GM18951 (cell line): ENCODE data around the gene GLRA1.

ENCODE experiments used
- POLR2A ChIP-seq: IDR thresholded peaks from 4 replicates; pipeline ENCODE4 v1.6.1; 2011; ENCODE audit warnings: mild to moderate bottlenecking; ENCODE audit not compliant: insufficient read length, insufficient read depth; ENCODE audit errors: extremely low read depth
- in situ Hi-C: fragments of 300-500 bp; cut with MboI; formaldehyde crosslinking; loops from one replicate; pipeline ENCODE4 v1.12.0; 2022; ENCODE audit warnings: low sequenced_read_pairs, mixed read lengths, inconsistent platforms; ENCODE audit not compliant: unreplicated experiment

GLRA1 gene

DNA sequence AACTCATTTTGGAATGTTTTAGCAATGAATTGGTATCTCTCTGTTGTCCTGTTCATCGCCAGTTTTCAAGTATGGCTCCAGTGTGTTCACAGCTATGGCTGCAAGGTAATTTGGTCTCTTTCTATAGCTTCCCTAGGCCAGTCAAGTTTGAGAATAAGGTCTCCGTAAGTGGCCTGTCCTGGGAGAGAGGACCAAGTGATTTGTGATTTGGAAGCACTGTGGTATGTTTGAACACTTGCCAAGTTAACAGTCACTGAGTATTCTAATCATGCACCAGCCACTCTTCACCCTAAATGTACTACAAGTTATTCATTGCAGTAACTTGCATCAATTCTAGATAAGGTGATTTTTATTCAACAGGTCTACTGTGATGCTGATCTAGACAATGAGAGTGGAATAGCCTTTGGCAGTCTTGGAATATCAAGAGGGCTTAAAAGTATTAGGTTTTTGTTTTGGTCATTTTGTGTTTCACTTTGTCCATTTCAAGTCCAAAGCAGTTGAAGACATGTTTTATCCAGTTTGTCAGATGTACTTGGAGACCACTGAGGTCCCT, 111.8 kb downstream of the GLRA1 start:
- in situ Hi-C loops, result no loop called here
- no peak for TF ChIP-seq POLR2A

DNA sequence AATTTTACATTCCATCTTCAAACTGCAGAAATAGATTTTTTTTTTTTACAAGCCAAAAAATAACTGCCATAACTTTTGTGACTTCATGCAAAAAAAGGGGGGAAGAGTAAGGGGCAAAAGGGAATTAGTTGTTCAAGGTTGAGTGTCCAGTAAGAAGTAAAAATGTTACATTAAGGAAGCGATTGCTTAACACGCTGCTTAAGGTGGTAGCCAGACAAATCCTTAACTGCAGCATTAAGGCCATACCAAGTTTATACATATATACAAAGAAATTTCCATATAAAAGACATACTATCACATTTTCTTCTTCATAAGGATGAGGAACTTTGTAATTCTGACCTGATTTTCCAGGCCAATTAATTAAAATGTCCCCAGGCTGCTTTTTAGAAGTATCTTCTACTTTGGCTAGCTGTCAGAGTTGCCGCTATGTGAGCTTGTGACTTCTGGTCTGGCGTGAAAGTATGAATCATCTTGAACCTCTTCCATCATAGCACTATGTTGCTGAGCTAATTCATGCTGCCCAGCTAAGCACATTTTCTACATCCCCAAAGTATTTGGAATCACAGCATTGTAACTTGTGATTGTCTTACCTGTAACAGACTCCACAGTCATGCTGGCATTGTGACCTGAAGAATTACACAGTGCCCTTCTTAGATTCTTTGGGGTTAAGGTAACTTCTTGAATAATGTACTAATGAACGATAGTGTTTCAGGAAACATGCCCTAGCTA, 112.9 kb downstream of the GLRA1 start:
- TF ChIP-seq POLR2A, result no peak
- in situ Hi-C loops, result no loop called here

DNA sequence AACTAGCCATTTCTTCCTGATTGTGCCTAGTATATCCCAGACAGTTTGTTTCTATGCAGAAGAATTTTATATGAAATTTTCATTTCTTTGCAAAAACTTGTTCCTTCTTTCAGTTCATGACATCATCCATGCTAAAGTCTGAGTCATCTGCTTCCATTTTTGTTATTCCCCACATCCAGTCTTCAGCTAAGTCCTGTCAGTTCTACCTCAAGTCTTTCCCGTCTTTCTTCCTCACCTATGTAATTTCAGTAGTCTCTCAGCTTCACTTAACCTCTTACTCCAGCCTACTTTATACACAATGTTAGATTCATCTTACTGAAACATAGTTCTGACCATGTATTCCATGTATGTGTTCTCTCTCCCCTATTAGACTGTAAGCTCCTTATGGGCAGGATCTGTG, 113.8 kb downstream of the GLRA1 start:
- in situ Hi-C loops, result no loop called here
- no peak for TF ChIP-seq POLR2A

DNA sequence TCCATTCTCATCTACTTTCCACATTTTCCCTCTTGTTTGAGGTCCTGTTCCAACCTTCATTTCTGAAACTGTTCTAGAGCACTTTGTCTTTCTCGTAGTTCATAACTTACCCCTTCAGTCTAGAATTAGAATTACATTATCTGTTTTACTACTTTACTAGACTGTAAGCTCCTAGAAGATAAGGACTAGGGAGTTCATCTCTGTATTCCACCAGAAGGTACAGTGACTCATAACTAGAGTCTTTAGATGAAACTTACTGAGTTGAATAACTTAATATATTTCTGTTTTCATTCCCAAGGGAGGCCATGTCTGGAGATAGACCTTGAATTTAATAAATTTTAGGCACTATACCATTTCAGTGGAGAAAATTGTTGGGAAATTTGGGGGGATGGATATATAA, 114.2 kb downstream of the GLRA1 start:
- in situ Hi-C loops, result no loop called here
- TF ChIP-seq POLR2A, result no peak

DNA sequence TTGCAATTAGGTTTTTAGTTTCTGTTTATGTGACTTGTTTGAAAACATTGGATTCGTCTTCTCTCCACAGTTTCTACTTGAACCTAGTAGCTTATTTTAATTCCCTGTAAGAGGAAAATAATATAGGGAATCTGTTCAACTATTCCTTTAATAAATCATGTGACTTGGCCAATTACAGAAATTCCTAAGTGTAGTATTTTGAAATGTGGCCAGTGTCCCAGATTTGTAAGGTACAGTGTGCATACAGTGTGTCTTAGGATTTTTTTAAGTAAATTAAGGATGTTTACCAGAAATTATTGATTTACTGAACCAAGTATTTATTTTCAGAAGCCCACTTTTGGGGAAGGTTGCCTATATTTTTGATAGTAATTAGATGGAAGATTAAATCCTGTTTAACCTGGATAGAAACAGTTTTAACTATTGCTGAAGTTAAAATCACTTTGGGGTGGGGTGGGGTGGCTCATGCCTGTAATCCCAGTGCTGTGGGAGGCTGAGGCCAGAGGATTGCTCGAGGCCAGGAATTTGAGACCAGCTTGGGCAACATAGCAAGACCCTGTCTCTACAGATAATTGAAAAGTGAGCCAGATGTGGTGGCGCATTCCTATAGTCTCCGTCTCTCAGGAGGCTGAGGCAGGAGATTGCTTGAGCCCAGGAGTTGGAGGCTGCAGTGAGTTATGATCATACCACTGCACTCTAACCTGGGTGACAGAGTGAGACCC, 116.0 kb downstream of the GLRA1 start:
- TF ChIP-seq POLR2A, result no peak
- in situ Hi-C loops, result no loop called here

DNA sequence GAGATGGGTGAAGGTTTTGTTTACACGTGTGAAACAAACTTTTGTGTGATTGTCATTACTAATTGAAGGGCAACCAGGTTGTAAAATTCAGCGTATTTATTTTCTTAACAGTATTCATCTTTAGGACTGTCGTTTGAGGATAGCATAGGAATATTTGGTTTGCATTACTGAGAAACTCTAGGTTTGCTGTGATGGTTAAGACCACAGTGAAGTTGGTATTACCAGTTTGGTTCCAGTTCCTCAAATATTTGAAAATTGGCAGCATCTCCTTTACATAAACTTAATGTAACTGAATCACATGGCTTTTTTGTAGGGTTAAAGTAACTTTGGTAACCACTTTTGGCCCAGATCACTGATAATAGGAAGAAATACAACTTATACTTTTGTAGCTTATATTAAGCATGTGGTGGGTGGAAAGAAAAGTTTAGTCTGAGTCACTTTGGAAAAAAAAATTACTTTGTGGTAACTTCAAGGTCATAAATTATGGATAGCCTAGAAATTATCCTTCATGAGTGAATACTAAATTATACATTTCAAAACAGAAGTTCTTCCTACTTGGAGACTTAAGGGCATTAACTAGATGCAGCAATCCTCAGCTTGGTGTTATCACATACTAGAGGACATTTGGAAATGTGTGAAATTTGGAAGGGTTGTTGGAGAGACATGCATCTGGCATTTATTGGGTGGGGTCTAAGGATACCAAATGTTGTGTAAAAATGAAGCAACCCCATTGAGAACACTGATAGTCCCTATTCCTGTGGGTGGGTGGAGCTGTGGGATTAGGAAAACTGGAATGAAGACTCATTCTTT, 119.0 kb downstream of the GLRA1 start:
- in situ Hi-C loops, result no loop called here

DNA sequence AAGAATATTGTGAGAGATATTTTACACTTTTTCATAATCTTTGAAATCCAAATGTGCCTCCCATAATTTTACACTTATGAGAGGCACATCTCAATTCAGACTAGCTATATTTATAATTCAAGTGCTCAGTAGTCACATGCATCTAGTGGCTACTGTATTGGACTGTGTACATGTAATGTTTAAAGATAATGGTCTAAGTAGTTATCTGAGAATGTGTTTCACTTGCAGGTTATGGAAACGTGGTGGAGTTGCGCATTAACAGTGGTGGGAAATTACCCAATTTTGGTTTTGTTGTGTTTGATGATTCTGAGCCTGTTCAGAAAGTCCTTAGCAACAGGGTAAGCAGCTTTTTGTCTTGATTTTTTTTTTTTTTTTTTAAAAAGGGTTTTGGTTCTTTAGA, 124.1 kb downstream of the GLRA1 start:
- TF ChIP-seq POLR2A, result no peak
- in situ Hi-C loops, result no loop called here

More for the DNA sequence above, 119.0 kb downstream of the GLRA1 start:
- TF ChIP-seq POLR2A, result no peak

DNA sequence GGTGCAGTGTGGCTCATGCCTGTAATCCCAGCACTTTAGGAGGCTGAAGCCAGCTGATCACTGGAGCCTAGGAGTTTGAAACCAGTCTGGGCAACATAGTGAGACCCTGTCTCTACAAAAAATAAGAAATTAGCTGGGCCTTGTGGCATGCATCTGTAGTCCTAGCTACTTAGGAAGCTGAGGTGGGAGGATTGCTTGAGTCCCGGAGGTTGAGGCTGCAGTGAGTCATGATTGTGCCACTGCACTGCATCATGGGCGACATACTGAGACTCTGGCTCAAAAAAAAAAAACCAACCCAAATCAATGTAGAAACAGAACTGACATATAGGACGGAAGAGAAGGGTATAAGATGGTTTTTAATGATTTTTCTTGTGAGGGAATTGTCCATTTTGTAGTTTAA, 125.2 kb downstream of the GLRA1 start:
- TF ChIP-seq POLR2A, result no peak
- in situ Hi-C loops, result no loop called here

DNA sequence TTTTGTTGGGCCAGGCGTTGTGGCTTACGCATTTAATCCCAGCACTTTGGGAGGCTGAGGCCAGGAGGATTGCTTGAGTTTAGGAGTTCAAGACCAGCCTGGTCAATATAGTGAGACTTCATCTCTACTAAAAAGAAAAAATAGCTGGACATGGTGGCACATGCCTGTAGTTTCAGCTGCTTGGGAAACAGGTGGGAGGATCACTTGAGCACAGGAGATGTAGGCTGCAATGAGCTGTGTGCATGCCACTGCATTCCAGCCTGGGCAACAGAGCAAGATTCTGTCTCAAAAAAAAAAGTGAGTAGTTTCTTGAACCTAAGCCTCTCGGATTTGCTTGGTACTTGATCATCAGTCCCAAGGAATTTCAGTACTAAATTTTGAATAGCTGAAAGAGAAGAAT, 126.0 kb downstream of the GLRA1 start:
- in situ Hi-C loops, result no loop called here
- TF ChIP-seq POLR2A, result no peak

DNA sequence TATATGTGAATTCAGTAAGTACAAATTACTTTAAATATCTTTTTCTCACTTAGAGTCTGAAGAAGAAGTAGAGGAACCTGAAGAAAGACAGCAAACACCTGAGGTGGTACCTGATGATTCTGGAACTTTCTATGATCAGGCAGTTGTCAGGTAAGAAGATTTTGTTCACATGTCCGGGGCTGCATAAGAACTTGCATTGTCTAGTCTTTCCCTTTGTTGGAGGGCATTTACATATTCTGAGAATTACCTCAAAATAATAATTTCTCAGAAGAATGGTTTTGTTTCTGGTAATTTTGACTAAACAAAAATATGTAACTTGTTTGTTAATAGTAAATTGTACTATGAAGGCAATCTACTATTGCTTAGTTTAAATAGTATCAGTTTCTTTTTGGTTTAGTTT, 129.2 kb downstream of the GLRA1 start:
- TF ChIP-seq POLR2A, result no peak
- in situ Hi-C loops, result no loop called here

DNA sequence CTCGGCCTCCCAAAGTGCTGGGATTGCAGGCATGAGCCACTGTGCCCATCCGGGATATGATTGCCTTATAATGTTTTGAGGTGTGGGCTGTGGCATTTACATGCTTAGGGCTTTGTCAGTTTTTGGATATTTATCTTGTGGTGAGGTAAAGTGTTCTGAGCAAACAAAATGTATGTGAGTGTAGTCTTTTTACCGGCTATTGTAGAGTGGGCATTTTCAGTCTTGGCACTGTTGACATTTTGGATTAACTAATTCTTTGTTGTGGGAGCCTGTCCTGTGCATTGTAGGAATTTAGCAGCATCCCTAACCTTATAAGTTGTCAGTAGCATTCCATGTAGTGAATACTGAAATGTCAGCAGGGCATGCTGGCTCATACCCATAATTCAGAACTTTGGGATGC, 131.3 kb downstream of the GLRA1 start:
- no peak for TF ChIP-seq POLR2A
- in situ Hi-C loops, result no loop called here

DNA sequence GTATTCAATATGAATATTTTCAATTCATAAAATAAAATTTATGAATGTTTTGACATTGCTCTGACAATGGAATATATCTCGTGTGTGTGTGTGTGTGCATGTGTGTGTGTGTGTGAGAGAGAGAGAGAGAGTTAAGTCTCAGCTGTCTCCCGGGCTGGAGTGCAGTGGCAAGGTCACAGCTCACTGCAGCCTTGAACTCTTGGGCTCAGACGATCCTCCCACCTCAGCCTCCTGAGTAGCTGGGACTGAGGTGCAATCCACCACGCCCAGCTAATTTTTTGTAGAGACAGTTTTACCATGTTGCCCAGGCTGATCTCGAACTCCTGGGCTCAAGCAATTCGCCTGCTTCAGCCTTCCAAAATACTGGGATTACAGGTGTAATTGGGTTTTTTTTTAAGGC, 136.8 kb downstream of the GLRA1 start:
- no peak for TF ChIP-seq POLR2A
- in situ Hi-C loops, result no loop called here

DNA sequence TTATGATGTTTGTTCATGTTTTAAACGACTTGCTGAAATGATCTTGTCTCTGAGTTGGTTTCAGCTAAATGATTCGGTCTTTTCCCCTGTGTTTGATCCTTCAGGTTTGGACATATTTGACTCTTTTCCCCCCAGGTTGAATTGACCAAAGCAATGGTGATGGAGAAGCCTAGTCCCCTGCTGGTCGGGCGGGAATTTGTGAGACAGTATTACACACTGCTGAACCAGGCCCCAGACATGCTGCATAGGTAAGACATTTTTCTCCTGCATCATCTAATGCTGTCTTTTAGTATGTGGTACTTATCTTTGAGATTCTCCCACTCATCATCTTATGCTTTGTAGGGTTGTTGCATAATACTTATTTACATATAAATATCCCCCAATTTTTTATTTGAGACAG, 138.2 kb downstream of the GLRA1 start:
- in situ Hi-C loops, result no loop called here
- TF ChIP-seq POLR2A, result no peak
